HEK293 (cell line): ENCODE results near the gene CACNB4.

ENCODE experiments used
- CTCF ChIA-PET: fragments of 350-600 bp; formaldehyde crosslinking; extraction: SDS; loops from one replicate; lab custom pipeline; 2021; ENCODE audit warnings: antibody characterized with exemption; lab: Yijun Ruan, JAX
- POLR2A ChIA-PET: fragments of 300-600 bp; formaldehyde crosslinking; extraction: SDS; loops from one replicate; lab custom pipeline; 2020; ENCODE audit warnings: antibody characterized with exemption, inconsistent platforms; lab: Yijun Ruan, JAX
- H3K27ac ChIP-seq: fragments of 200-500 bp; sonication (Bioruptor generic); 2 replicates; pipeline ENCODE4 v1.5.1; 2014; ENCODE audit warnings: low read depth, low read length, control low read depth, inconsistent platforms; ENCODE audit errors: extremely low read depth
- H3K36me3 ChIP-seq, 2 experiments: fragments of 200-500 bp in 1 of 2; sonication (Bioruptor generic) in 1 of 2; 1 replicate in 1 of 2; 2 replicates in 1 of 2; pipeline ENCODE4 v1.5.1; 2014 to 2017; ENCODE audit warnings: inconsistent platforms in 2 of 2, low read length in 2 of 2; ENCODE audit not compliant: control insufficient read depth in 2 of 2, insufficient read depth in 1 of 2
- H3K4me1 ChIP-seq: fragments of 200-500 bp; sonication (Bioruptor generic); 2 replicates; pipeline ENCODE4 v1.5.1; 2014; ENCODE audit warnings: mild to moderate bottlenecking, low read length, inconsistent platforms; ENCODE audit not compliant: control insufficient read depth, insufficient read depth
- H3K4me3 ChIP-seq: 2 replicates; pipeline ENCODE4 v1.5.1; 2011; ENCODE audit warnings: low read depth, mild to moderate bottlenecking, control low read depth, low read length, moderate library complexity
- H3K9me3 ChIP-seq: fragments of 200-500 bp; sonication (Bioruptor generic); 2 replicates; pipeline ENCODE4 v1.5.1; 2014; ENCODE audit warnings: low read depth, low read length, inconsistent platforms; ENCODE audit not compliant: control insufficient read depth, insufficient read depth
- HOXC10 ChIP-seq: sonication (generic); formaldehyde crosslinking; IDR thresholded peaks from 2 replicates; pipeline ENCODE4 v1.8.1; 2023; ENCODE audit warnings: mild to moderate bottlenecking, missing genetic modification reagents
- KLF10 ChIP-seq: fragments of 450-650 bp; IDR thresholded peaks from 2 replicates; pipeline ENCODE4 v1.5.1; 2018; ENCODE audit warnings: missing biosample characterization, mild to moderate bottlenecking, missing genetic modification characterization
- MYNN ChIP-seq: fragments of 450-650 bp; formaldehyde crosslinking; IDR thresholded peaks from 2 replicates; pipeline ENCODE4 v1.5.1; 2016; ENCODE audit warnings: missing biosample characterization, missing genetic modification characterization, borderline replicate concordance
- SALL2 ChIP-seq: fragments of 450-650 bp; formaldehyde crosslinking; IDR thresholded peaks from 2 replicates; pipeline ENCODE4 v1.5.0; 2017; ENCODE audit warnings: missing biosample characterization, mild to moderate bottlenecking, missing genetic modification characterization, borderline replicate concordance
- SCRT1 ChIP-seq: fragments of 450-650 bp; formaldehyde crosslinking; IDR thresholded peaks from 2 replicates; pipeline ENCODE4 v1.5.1; 2016; ENCODE audit warnings: missing biosample characterization, missing genetic modification characterization, borderline replicate concordance
- TSHZ1 ChIP-seq: fragments of 450-650 bp; formaldehyde crosslinking; IDR thresholded peaks from 2 replicates; pipeline ENCODE4 v1.5.1; 2016; ENCODE audit warnings: missing biosample characterization, missing genetic modification characterization, borderline replicate concordance
- ZNF16 ChIP-seq: fragments of 450-650 bp; formaldehyde crosslinking; IDR thresholded peaks from 2 replicates; pipeline ENCODE4 v1.5.1; 2016; ENCODE audit warnings: low read depth, missing biosample characterization, missing genetic modification characterization
- ZNF18 ChIP-seq: fragments of 450-650 bp; formaldehyde crosslinking; IDR thresholded peaks from 2 replicates; pipeline ENCODE4 v1.5.1; 2016; ENCODE audit warnings: missing biosample characterization, missing genetic modification characterization
- ZNF2 ChIP-seq: fragments of 450-650 bp; formaldehyde crosslinking; IDR thresholded peaks from 2 replicates; pipeline ENCODE4 v1.5.1; 2016; ENCODE audit warnings: missing biosample characterization, missing genetic modification characterization
- ZNF274 ChIP-seq, 2 experiments: fragments of 200-500 bp in 1 of 2; fragments of 450-650 bp in 1 of 2; sonication (Bioruptor generic) in 1 of 2; formaldehyde crosslinking in 1 of 2; IDR thresholded peaks; 2 replicates each; pipeline versions ENCODE4 v1.5.1 to v1.6.1; 2014 to 2016; ENCODE audit warnings: borderline replicate concordance in 1 of 2, inconsistent platforms in 1 of 2, low read length in 1 of 2, missing biosample characterization in 1 of 2, missing genetic modification characterization in 1 of 2
- ZNF311 ChIP-seq: fragments of 450-650 bp; formaldehyde crosslinking; IDR thresholded peaks from 2 replicates; pipeline ENCODE4 v1.5.1; 2017; ENCODE audit warnings: missing biosample characterization, missing genetic modification characterization, borderline replicate concordance
- ZNF335 ChIP-seq: fragments of 450-650 bp; formaldehyde crosslinking; conservative IDR thresholded peaks from 2 replicates; pipeline ENCODE4 v1.5.1; 2016; ENCODE audit warnings: missing biosample characterization, missing genetic modification characterization
- ZNF341 ChIP-seq: fragments of 450-650 bp; formaldehyde crosslinking; IDR thresholded peaks from 2 replicates; pipeline ENCODE4; 2016; ENCODE audit warnings: low read depth, missing biosample characterization, missing genetic modification characterization
- ZNF449 ChIP-seq: fragments of 450-650 bp; formaldehyde crosslinking; IDR thresholded peaks from 2 replicates; pipeline ENCODE4 v1.5.1; 2017; ENCODE audit warnings: missing biosample characterization, mild to moderate bottlenecking, missing genetic modification characterization, moderate library complexity
- ZNF596 ChIP-seq: fragments of 450-650 bp; IDR thresholded peaks from 2 replicates; pipeline ENCODE4 v1.5.0; 2018; ENCODE audit warnings: missing biosample characterization, mild to moderate bottlenecking, missing genetic modification characterization, moderate library complexity
- ZNF610 ChIP-seq: fragments of 450-650 bp; formaldehyde crosslinking; IDR thresholded peaks from 2 replicates; pipeline ENCODE4 v1.5.1; 2016; ENCODE audit warnings: missing biosample characterization, missing genetic modification characterization, borderline replicate concordance
- ZNF677 ChIP-seq: fragments of 450-650 bp; IDR thresholded peaks from 2 replicates; pipeline ENCODE4 v1.5.0; 2018; ENCODE audit warnings: missing biosample characterization, mild to moderate bottlenecking, missing genetic modification characterization, moderate library complexity
- ZNF768 ChIP-seq: fragments of 450-650 bp; formaldehyde crosslinking; IDR thresholded peaks from 2 replicates; pipeline ENCODE4 v1.5.1; 2018; ENCODE audit warnings: missing biosample characterization, mild to moderate bottlenecking, missing genetic modification characterization
- ZSCAN30 ChIP-seq: fragments of 450-650 bp; IDR thresholded peaks from 2 replicates; pipeline ENCODE4 v1.5.1; 2018; ENCODE audit warnings: missing biosample characterization, mild to moderate bottlenecking, missing genetic modification characterization, moderate library complexity

CACNB4 gene

GRCh38 chr2:151968770-151969470 is 129.9 kb downstream of the CACNB4 start:
- H3K4me3 ChIP-seq, result no peak overlapping the region
- H3K9me3 ChIP-seq, result no peaks in the 10 kb centered on the region
- H3K36me3 ChIP-seq, result no peaks in the 10 kb centered on the region
- CTCF ChIA-PET, result interaction anchor here (0.6 to 1.0 kb wide), 3 partner anchors 34 to 1281 kb away, joined by 3 to 4 read pairs (median 3); no protein-coding TSS in a partner anchor
- H3K4me1 ChIP-seq, result peaks cover under 1% of the 10 kb centered on the region; the same call in 1 of the 2 replicates
- POLR2A ChIA-PET, result no interaction called here
- no peak for TF ChIP-seq ZNF2
- TF ChIP-seq ZNF341 (tag by site-specific recombination), result no peak
- TF ChIP-seq KLF10 (tag by site-specific recombination), result no peak
- no peak for TF ChIP-seq TSHZ1 (tag by site-specific recombination)
- TF ChIP-seq, all 188 proteins: peak for 0
- no peak overlapping the region for H3K27ac ChIP-seq

GRCh38 chr2:151967829-151968722 is 130.8 kb downstream of the CACNB4 start:
- POLR2A ChIA-PET, result no interaction called here
- no peaks in the 10 kb centered on the region for H3K36me3 ChIP-seq
- no peaks in the 10 kb centered on the region for H3K4me1 ChIP-seq
- TF ChIP-seq SALL2 (no peak), MYNN (tag by site-specific recombination) (no peak), ZNF677 (no peak), KLF10 (tag by site-specific recombination) (no peak), ZNF16 (tag by site-specific recombination) (no peak), ZSCAN30 (no peak), ZNF335 (tag by site-specific recombination) (no peak), ZNF449 (no peak), ZNF768 (tag by site-specific recombination) (no peak), ZNF596 (no peak), ZNF274 (IDR thresholded peaks at IDR 0.05; ENCODE audit: low read length) (no peak), ZNF274 (tag by site-specific recombination; IDR thresholded peaks at IDR 0.05; ENCODE audit: borderline replicate concordance) (no peak), HOXC10 (CRISPR knock-in tag) (no peak), ZNF311 (no peak), ZNF18 (tag by site-specific recombination) (no peak), SCRT1 (tag by site-specific recombination) (no peak), ZNF610 (tag by site-specific recombination) (no peak)
- H3K4me3 ChIP-seq, result no peak overlapping the region
- no peaks in the 10 kb centered on the region for H3K9me3 ChIP-seq
- H3K27ac ChIP-seq, result no peak overlapping the region
- CTCF ChIA-PET, result interaction anchor here (0.8 kb wide), 1 partner anchor 58 kb away, joined by 5 read pairs; no protein-coding TSS in a partner anchor
